Heart right ventricle (tissue), 16 donors: ENCODE results near the gene RIMBP2. TPM values are rescaled to one million over a fixed set of nuclear protein-coding genes. Genes with fewer than 3 reads are reported as not detected.

ENCODE experiments used
- ATAC-seq, 8 donors: fragments of 200-7000 bp; cut with Tn5 transposase; one replicate each; pipeline ENCODE4 v1.9.1; 2020; ENCODE audit warnings: mild to moderate bottlenecking in 8 of 8, moderate library complexity in 8 of 8, moderate number of reproducible peaks in 1 of 8
- DNase-seq, 2 donors: peaks; one replicate each; pipeline ENCODE4 v3.0.0-alpha.2; 2020
- H3K27ac ChIP-seq, 10 donors: fragments of 200-600 bp; sonication (generic) in 2 of 10; one replicate each; pipeline versions ENCODE4 v1.5.0 to v1.8.0; 2020 to 2022; ENCODE audit warnings: mild to moderate bottlenecking in 3 of 10
- H3K27me3 ChIP-seq, 7 donors: fragments of 200-600 bp; one replicate each; pipeline ENCODE4 v1.8.0; 2021 to 2022; ENCODE audit warnings: mild to moderate bottlenecking in 2 of 7
- H3K36me3 ChIP-seq, 9 donors: fragments of 200-600 bp; sonication (generic) in 1 of 9; one replicate each; pipeline versions ENCODE4 v1.5.0 to v1.8.0; 2020 to 2022; ENCODE audit warnings: mild to moderate bottlenecking in 2 of 9
- H3K4me1 ChIP-seq, 9 donors: fragments of 200-600 bp; sonication (generic) in 1 of 9; one replicate each; pipeline versions ENCODE4 v1.5.0 to v1.8.0; 2020 to 2022; ENCODE audit warnings: mild to moderate bottlenecking in 4 of 9
- H3K4me3 ChIP-seq, 10 donors: fragments of 200-600 bp; sonication (generic) in 2 of 10; one replicate each; pipeline versions ENCODE4 v1.5.0 to v1.8.0; 2020 to 2022; ENCODE audit warnings: mild to moderate bottlenecking in 7 of 10, moderate library complexity in 2 of 10
- H3K9me3 ChIP-seq, 11 donors: fragments of 200-600 bp in 10 of 11; sonication (generic) in 2 of 11; one replicate each; pipeline versions ENCODE4 v1.5.0 to v1.8.0; 2013 to 2022; ENCODE audit warnings: mild to moderate bottlenecking in 2 of 11, control low read depth in 1 of 11, moderate library complexity in 1 of 11
- WGBS, 2 donors: extraction: QIAGEN DNeasy Blood & Tissue Kit; methylation state at CpG; one replicate each; pipeline ENCODE4 v1.1.7; 2013; ENCODE audit warnings: inconsistent platforms in 1 of 2; 5-methylcytosine and 5-hydroxymethylcytosine counted together
- intact Hi-C, 10 donors: fragments of 100-400 bp; cut with DNase I; formaldehyde crosslinking; loops; one replicate each; pipeline versions ENCODE4 v1.11.1 to v1.14.2; 2022
- polyA plus RNA-seq, 2 donors: library from polyadenylated mRNA; stranded (reverse); fragments of 200-250 nt; gene quantifications; one replicate each; pipeline ENCODE4 v1.2.3, GENCODE V29; 2013
- total RNA-seq, 10 donors: library from RNA; stranded (reverse); fragmentation: NEBNext Ultra II Directional in 3 of 10; extraction: Animal tissue kit (Norgen Biotek cat#: 25700) in 3 of 10; gene quantifications; one replicate each; pipeline versions ENCODE4 v1.2.1 to v1.2.4, GENCODE V29; 2021 to 2023
- TF ChIP-seq, protein P1 (sequence below), 9 donors: fragments of 200-600 bp; sonication (generic) in 2 of 9; IDR thresholded peaks; one replicate each; pipeline versions ENCODE4 v1.5.0 to v1.8.0; 2021 to 2022; ENCODE audit warnings: antibody characterized with exemption in 9 of 9, mild to moderate bottlenecking in 5 of 9, moderate library complexity in 1 of 9
- donor health status: Arrhythmogenic right ventricular cardiomyopathy.
- donor health status: ischemic (EF 13 %, LVEDD 7.1; RV severe dilation, severe dysfunction).
- donor health status: healthy with polysubstance abuse.
- donor health status: DM: no; HTN: yes; CAD: no.
- donor health status: DM: no; HTN: no; CAD: no.
- donor health status: ischemic (EF 25% LVEDD 6.9; RV normal size, moderate dysfunction).
- donor health status: ischemic (EF 25% LVEDD 5.7; RV mildly dilated, moderate dysfunction).
- donor health status: healthy.
- donor health status: DM: yes; HTN: yes; CAD: no.
- donor health status: Ischemic cardiomyopathy.
- donor health status: ischemic (EF 35%, LVEDD 5.7; RV mildly dilated, moderate dysfunction).
- donor health status: nonischemic (EF 11% LVEDD 7.7; RV severe dilation, severe dysfunction).
- donor health status: DM: yes; HTN: yes; CAD: no.
- donor health status: PGD.
- donor health status: ischemic (EF 29% LVEDD 5.4; RV normal size, mild dysfunction).
- donor health status: nonischemic (EF 23%, LVEDD 6.1; RV moderate dilation, normal function).

Gene RIMBP2
- total and polyA plus RNA-seq, 12 donors = 0.01 to 0.17 (median 0.05) TPM; not detected in 9

GRCh38 chr12:130636370-130636769 is 79.7 kb downstream of the RIMBP2 start:
- no peak for DNase-seq
- peaks cover 0 to 47% (median 24%) of the 10 kb centered on the region in 7 donors for H3K27me3 ChIP-seq
- H3K27ac ChIP-seq = no peak overlapping the region
- peaks cover 0 to 1% (median 0%) of the 10 kb centered on the region in 11 donors for H3K9me3 ChIP-seq
- H3K4me3 ChIP-seq = no peak overlapping the region
- TF ChIP-seq, protein P1, sequence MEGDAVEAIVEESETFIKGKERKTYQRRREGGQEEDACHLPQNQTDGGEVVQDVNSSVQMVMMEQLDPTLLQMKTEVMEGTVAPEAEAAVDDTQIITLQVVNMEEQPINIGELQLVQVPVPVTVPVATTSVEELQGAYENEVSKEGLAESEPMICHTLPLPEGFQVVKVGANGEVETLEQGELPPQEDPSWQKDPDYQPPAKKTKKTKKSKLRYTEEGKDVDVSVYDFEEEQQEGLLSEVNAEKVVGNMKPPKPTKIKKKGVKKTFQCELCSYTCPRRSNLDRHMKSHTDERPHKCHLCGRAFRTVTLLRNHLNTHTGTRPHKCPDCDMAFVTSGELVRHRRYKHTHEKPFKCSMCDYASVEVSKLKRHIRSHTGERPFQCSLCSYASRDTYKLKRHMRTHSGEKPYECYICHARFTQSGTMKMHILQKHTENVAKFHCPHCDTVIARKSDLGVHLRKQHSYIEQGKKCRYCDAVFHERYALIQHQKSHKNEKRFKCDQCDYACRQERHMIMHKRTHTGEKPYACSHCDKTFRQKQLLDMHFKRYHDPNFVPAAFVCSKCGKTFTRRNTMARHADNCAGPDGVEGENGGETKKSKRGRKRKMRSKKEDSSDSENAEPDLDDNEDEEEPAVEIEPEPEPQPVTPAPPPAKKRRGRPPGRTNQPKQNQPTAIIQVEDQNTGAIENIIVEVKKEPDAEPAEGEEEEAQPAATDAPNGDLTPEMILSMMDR (IDR thresholded peaks at IDR 0.05) = no peak
- no peak for ATAC-seq
- no peaks in the 10 kb centered on the region for H3K4me1 ChIP-seq
- intact Hi-C loops = no loop called here
- no peaks in the 10 kb centered on the region for H3K36me3 ChIP-seq
- WGBS, 2 donors = 83 to 91% methylated on average over 5 of the region's 5 CpGs

DNA sequence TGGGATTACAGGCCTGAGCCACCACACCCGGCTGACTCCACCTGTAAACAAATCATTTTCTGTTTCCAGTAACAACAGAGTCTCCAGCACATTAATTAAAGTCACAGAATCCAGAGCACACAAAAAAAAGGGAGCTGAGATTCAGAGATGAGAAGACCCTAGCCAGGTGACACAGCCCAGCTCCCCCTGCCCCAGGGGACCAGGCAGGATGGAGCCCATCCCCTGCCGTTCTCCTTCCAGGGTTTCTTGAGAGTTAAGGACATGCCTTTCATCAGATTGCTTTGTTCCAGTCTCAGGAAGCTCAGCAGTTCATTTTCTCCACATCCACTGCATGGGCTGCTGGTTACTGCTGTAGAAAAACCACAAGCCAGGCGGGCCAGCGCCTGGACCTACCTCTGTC is 81.2 kb downstream of the RIMBP2 start:
- H3K4me3 ChIP-seq = no peak overlapping the region
- peaks cover 0 to 8% (median 0%) of the 10 kb centered on the region in 11 donors for H3K9me3 ChIP-seq
- H3K36me3 ChIP-seq = no peaks in the 10 kb centered on the region
- no peak overlapping the region for H3K27ac ChIP-seq
- ATAC-seq (no peak), DNase-seq (no peak)
- TF ChIP-seq, protein P1 (IDR thresholded peaks at IDR 0.05) = no peak
- no peaks in the 10 kb centered on the region for H3K4me1 ChIP-seq
- peaks cover 0 to 54% (median 28%) of the 10 kb centered on the region in 7 donors for H3K27me3 ChIP-seq
- WGBS, 2 donors = 51 to 58% methylated on average over 4 of the region's 4 CpGs
- intact Hi-C loops = no loop called here

GRCh38 chr12:130633771-130634170 is 82.3 kb downstream of the RIMBP2 start:
- Histone ChIP-seq H3K27me3 (peaks cover 0 to 54% (median 36%) of the 10 kb centered on the region in 7 donors), H3K36me3 (no peaks in the 10 kb centered on the region), H3K4me1 (no peaks in the 10 kb centered on the region), H3K4me3 (no peak overlapping the region), H3K9me3 (peaks cover 0 to 8% (median 0%) of the 10 kb centered on the region in 11 donors), H3K27ac (no peak overlapping the region)
- DNase-seq = no peak
- no peak for ATAC-seq
- TF ChIP-seq, protein P1 (IDR thresholded peaks at IDR 0.05) = no peak
- 6 to 8% methylated on average over 17 of the region's 17 CpGs for WGBS, 2 donors
- intact Hi-C loops = no loop called here

DNA sequence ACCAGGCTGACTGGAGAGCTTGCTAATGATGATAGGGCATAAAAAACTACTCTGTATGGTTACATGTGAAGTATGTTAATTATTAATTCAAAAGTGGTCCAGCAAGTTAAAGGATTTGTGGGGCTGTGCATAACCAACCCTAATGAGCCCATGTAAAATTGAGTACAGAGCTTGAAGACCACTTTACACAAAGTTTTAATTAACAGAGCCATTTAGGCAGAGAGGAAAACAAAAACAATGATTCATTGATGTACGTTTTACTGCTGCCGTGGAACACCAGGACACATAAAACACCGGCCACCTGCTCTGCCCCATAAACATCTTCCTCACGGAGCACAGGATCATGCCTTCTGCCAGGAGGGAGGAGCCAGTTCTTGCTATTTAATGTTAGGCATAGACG is 83.5 kb downstream of the RIMBP2 start:
- ATAC-seq (no peak), DNase-seq (no peak)
- Histone ChIP-seq H3K27ac (no peak overlapping the region), H3K36me3 (no peaks in the 10 kb centered on the region), H3K27me3 (peaks cover 0 to 54% (median 36%) of the 10 kb centered on the region in 7 donors), H3K4me1 (no peaks in the 10 kb centered on the region), H3K4me3 (no peak overlapping the region), H3K9me3 (peaks cover 0 to 8% (median 0%) of the 10 kb centered on the region in 11 donors)
- intact Hi-C loops = no loop called here
- TF ChIP-seq, protein P1 (IDR thresholded peaks at IDR 0.05) = no peak
- 76 to 81% methylated on average over 5 of the region's 5 CpGs for WGBS, 2 donors
